K562 (cell line): ENCODE results near the gene TMPRSS7. TPM values are rescaled to one million over a fixed set of nuclear protein-coding genes. Genes with fewer than 3 reads are reported as not detected.

ENCODE experiments used
- ATAC-seq: fragments of 200-7000 bp; cut with Tn5 transposase; 3 replicates; pipeline ENCODE4 v1.9.1; 2020; ENCODE audit warnings: moderate library complexity
- BruUV-seq: library from RNA; stranded (reverse); fragments of 400-500 nt; replicated peaks from 2 replicates; lab custom pipeline; 2021; lab: Mats Ljungman, UMichigan
- CTCF ChIA-PET: fragments of 300-600 bp; formaldehyde crosslinking; extraction: SDS; loops from one replicate; lab custom pipeline; 2021; ENCODE audit warnings: low intra/inter-chr PET ratio; lab: Yijun Ruan, JAX
- POLR2A ChIA-PET: fragments of 300-600, 350-650 bp; sonication (Branson Sonifier 250); formaldehyde crosslinking; extraction: SDS; loops from one replicate; lab custom pipeline; 2021; ENCODE audit warnings: antibody characterized with exemption, inconsistent platforms; lab: Yijun Ruan, JAX
- DNase-seq, 4 experiments: peaks; one replicate each; pipeline versions ENCODE4 v3.0.0 to v3.0.0-alpha.2; 2011 to 2018; ENCODE audit warnings: low spot score in 3 of 4, mixed read lengths in 3 of 4; ENCODE audit errors: extremely low read depth in 1 of 4
- FAIRE-seq: peaks from 2 replicates; lab custom pipeline; 2011; peaks lifted over from hg19 to GRCh38; lab: Jason Lieb, UNC
- H2AFZ ChIP-seq: 2 replicates; pipeline ENCODE4 v1.6.0; 2011; ENCODE audit warnings: low read depth, low read length, control low read depth, inconsistent platforms
- H3K27ac ChIP-seq: fragments of 200-600 bp; 3 replicates; pipeline ENCODE4 v1.8.0; 2011; ENCODE audit warnings: low read depth, mild to moderate bottlenecking, control low read depth, inconsistent platforms, low read length, moderate library complexity, mixed read lengths; ENCODE audit errors: extremely low read depth
- H3K27me3 ChIP-seq, 2 experiments: fragments of 300-600 bp in 1 of 2; 2 replicates in 1 of 2; 3 replicates in 1 of 2; pipeline versions ENCODE4 v1.6.0 to v1.8.0; 2011; ENCODE audit warnings: inconsistent platforms in 2 of 2, low read length in 2 of 2, mild to moderate bottlenecking in 1 of 2, mixed read lengths in 1 of 2, moderate library complexity in 1 of 2; ENCODE audit not compliant: control insufficient read depth in 2 of 2, insufficient read depth in 2 of 2
- H3K36me3 ChIP-seq: fragments of 300-600 bp; 3 replicates; pipeline ENCODE4 v1.8.0; 2011; ENCODE audit warnings: mild to moderate bottlenecking, low read length, inconsistent platforms; ENCODE audit not compliant: control insufficient read depth, insufficient read depth
- H3K4me1 ChIP-seq, 2 experiments: fragments of 200-600 bp in 1 of 2; replicated peaks in 1 of 2; 2 replicates in 1 of 2; 3 replicates in 1 of 2; pipeline versions ENCODE4 v1.5.1 to v1.8.0; 2011; ENCODE audit warnings: inconsistent platforms in 2 of 2, low read length in 2 of 2, mild to moderate bottlenecking in 1 of 2, mixed read lengths in 1 of 2, moderate library complexity in 1 of 2; ENCODE audit not compliant: control insufficient read depth in 2 of 2, insufficient read depth in 2 of 2
- H3K4me2 ChIP-seq: 2 replicates; pipeline ENCODE4 v1.6.1; 2011; ENCODE audit warnings: low read length, control low read depth, inconsistent platforms, mixed read lengths; ENCODE audit not compliant: insufficient read depth
- H3K4me3 ChIP-seq: fragments of 200-600 bp; sonication (generic), shearing (Covaris generic); 2 replicates; pipeline ENCODE4 v1.5.1; 2016; ENCODE audit warnings: control low read depth, inconsistent platforms
- H3K79me2 ChIP-seq: fragments of 200-600 bp; 3 replicates; pipeline ENCODE4 v1.8.0; 2011; ENCODE audit warnings: low read length, inconsistent platforms; ENCODE audit not compliant: control insufficient read depth, insufficient read depth
- H3K9ac ChIP-seq, 2 experiments: 2 replicates each; pipeline versions ENCODE4 v1.6.0 to v1.6.1; 2011; ENCODE audit warnings: low read depth in 2 of 2, low read length in 2 of 2, control low read depth in 1 of 2, inconsistent platforms in 1 of 2, mild to moderate bottlenecking in 1 of 2, mixed read lengths in 1 of 2; ENCODE audit not compliant: insufficient read depth in 1 of 2
- H3K9me1 ChIP-seq: one replicate; pipeline ENCODE4 v1.6.0; 2011; ENCODE audit warnings: inconsistent platforms, mild to moderate bottlenecking, low read length, moderate library complexity; ENCODE audit not compliant: control insufficient read depth, insufficient read depth
- H3K9me3 ChIP-seq: replicated peaks from 2 replicates; pipeline ENCODE4 v1.5.1; 2011; ENCODE audit warnings: low read depth, low read length, inconsistent platforms; ENCODE audit not compliant: control insufficient read depth, insufficient read depth
- H4K20me1 ChIP-seq: replicated peaks from 2 replicates; pipeline ENCODE4 v1.6.1; 2011; ENCODE audit warnings: low read length, inconsistent platforms, mixed read lengths; ENCODE audit not compliant: control insufficient read depth, insufficient read depth
- CHD2 ChIP-seq: IDR thresholded peaks from 2 replicates; pipeline ENCODE4 v1.6.1; 2011; ENCODE audit warnings: low read depth, low read length
- CXXC5 ChIP-seq: fragments of 250-450 bp; sonication (Bioruptor Pico); IDR thresholded peaks from 2 replicates; pipeline ENCODE4 v1.8.0; 2022; ENCODE audit warnings: inconsistent platforms, mild to moderate bottlenecking, moderate library complexity
- KLF13 ChIP-seq: fragments of 450-650 bp; IDR thresholded peaks from 2 replicates; pipeline ENCODE4 v1.6.1; 2016; ENCODE audit warnings: missing genetic modification characterization, low read depth, mild to moderate bottlenecking, missing compliant biosample characterization, moderate library complexity, borderline replicate concordance
- POLR2AphosphoS2 ChIP-seq: IDR thresholded peaks from 2 replicates; pipeline ENCODE4 v1.6.1; 2012; ENCODE audit warnings: low read length, improper control_type of control experiment
- RBM17 ChIP-seq: fragments of 200-400 bp; formaldehyde crosslinking; IDR thresholded peaks from 2 replicates; pipeline ENCODE4 v1.6.1; 2017; ENCODE audit warnings: low read depth, mild to moderate bottlenecking, low read length, borderline replicate concordance
- RHOXF2B ChIP-seq: fragments of 250-450 bp; sonication (Bioruptor Pico); conservative IDR thresholded peaks from 2 replicates; pipeline ENCODE4 v1.5.1; 2021
- SAP30 ChIP-seq: fragments of 200-600 bp; sonication (generic); IDR thresholded peaks from 2 replicates; pipeline ENCODE4 v1.6.1; 2012; ENCODE audit warnings: borderline replicate concordance, low read depth, mild to moderate bottlenecking, moderate library complexity, low read length, control low read depth, inconsistent platforms; ENCODE audit not compliant: insufficient read depth, poor library complexity, severe bottlenecking
- SLC30A9 ChIP-seq: fragments of 250-450 bp; sonication (Bioruptor Pico); IDR thresholded peaks from 2 replicates; pipeline ENCODE4 v1.8.0; 2022; ENCODE audit warnings: mild to moderate bottlenecking, moderate library complexity
- ZNF76 ChIP-seq: fragments of 250-450 bp; sonication (Bioruptor Pico); IDR thresholded peaks from 2 replicates; pipeline ENCODE4 v1.4.0; 2020; ENCODE audit warnings: mild to moderate bottlenecking, moderate library complexity, borderline replicate concordance
- WGBS: fragments of 100-300 bp; shearing (Covaris generic); methylation state at CpG from one replicate; pipeline ENCODE4 v1.1.6; 2016; ENCODE audit warnings: low coverage, mixed read lengths; ENCODE audit not compliant: insufficient coverage; ENCODE audit errors: missing lambda C conversion rate; 5-methylcytosine and 5-hydroxymethylcytosine counted together
- in situ Hi-C: fragments of 300-500 bp; cut with MboI; formaldehyde crosslinking; loops from 4 replicates; pipeline ENCODE4 v1.15.0; 2018; ENCODE audit warnings: inconsistent platforms, mixed read lengths
- intact Hi-C: fragments of 100-400 bp; cut with micrococcal nuclease; formaldehyde crosslinking; loops from 2 replicates; pipeline ENCODE4 v1.14.2; 2022
- polyA plus RNA-seq, 8 experiments: library from polyadenylated mRNA; depleted of rRNA in 4 of 8; stranded (reverse) in 5 of 8; unstranded in 3 of 8; fragments of >200 nt; fragmentation: Nextera tagmentation in 2 of 8; fragmentation: Illumina TruSeq in 1 of 8; extraction: Ambion mirVana in 2 of 8; extraction: Trizol in 1 of 8; gene quantifications; 2 replicates each; pipeline versions ENCODE4 v1.2.1 to v1.2.3, GENCODE V29; 2011 to 2014; ENCODE audit warnings: inconsistent platforms in 1 of 8, missing spikeins in 1 of 8
- total RNA-seq, 7 experiments: library from RNA; depleted of rRNA in 6 of 7; stranded (reverse); fragments of >200 nt in 6 of 7; fragmentation: Illumina TruSeq in 2 of 7; extraction: Trizol in 2 of 7; gene quantifications; 2 replicates each; pipeline versions ENCODE4 v1.2.1 to v1.2.3, GENCODE V29; 2011 to 2021; ENCODE audit warnings: low replicate concordance in 1 of 7
- TF ChIP-seq, protein P1 (sequence below), 2 experiments: IDR thresholded peaks; 2 replicates each; pipeline ENCODE4 v1.6.1; 2012; ENCODE audit warnings: improper control_type of control experiment in 2 of 2, low read depth in 2 of 2, low read length in 2 of 2, borderline replicate concordance in 1 of 2
- TF ChIP-seq, protein P2 (sequence below): fragments of 200-800 bp; sonication (Bioruptor generic); IDR thresholded peaks from 2 replicates; pipeline ENCODE4 v1.6.1; 2016; ENCODE audit warnings: missing genetic modification characterization, missing compliant biosample characterization
- TF ChIP-seq, protein P3 (sequence below): sonication (generic); formaldehyde crosslinking; IDR thresholded peaks from 2 replicates; pipeline ENCODE4 v1.8.0; 2022; ENCODE audit warnings: missing genetic modification reagents, mild to moderate bottlenecking, moderate library complexity, borderline replicate concordance

TMPRSS7 gene
- total and polyA plus RNA-seq, 9 of the 15 experiments (the other 6 are each of a cell fraction or from before 2014, with no cell fraction given) = not detected

DNA sequence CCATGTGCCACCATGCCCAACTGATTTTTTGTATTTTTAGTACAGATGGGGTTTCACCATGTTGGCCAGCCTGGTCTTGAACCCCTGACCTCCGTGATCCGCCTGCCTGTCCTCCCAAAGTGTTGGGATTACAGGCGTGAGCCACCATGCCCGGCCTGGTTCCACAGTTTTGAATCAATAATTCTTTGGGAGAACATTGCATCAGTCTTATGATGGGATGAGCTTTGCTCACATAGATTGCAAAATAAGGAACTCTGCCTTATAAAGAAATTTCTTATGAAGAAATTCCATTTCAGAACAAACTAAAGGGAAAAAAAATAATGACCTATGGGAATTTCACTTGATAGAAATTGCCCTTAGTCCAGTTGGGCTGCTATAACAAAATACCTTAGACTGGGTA, 15.8 kb upstream of the TMPRSS7 start (continued):
- TF ChIP-seq, protein P1, sequence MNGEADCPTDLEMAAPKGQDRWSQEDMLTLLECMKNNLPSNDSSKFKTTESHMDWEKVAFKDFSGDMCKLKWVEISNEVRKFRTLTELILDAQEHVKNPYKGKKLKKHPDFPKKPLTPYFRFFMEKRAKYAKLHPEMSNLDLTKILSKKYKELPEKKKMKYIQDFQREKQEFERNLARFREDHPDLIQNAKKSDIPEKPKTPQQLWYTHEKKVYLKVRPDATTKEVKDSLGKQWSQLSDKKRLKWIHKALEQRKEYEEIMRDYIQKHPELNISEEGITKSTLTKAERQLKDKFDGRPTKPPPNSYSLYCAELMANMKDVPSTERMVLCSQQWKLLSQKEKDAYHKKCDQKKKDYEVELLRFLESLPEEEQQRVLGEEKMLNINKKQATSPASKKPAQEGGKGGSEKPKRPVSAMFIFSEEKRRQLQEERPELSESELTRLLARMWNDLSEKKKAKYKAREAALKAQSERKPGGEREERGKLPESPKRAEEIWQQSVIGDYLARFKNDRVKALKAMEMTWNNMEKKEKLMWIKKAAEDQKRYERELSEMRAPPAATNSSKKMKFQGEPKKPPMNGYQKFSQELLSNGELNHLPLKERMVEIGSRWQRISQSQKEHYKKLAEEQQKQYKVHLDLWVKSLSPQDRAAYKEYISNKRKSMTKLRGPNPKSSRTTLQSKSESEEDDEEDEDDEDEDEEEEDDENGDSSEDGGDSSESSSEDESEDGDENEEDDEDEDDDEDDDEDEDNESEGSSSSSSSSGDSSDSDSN (IDR thresholded peaks at IDR 0.05; ENCODE audit: borderline replicate concordance in 1 of 2, low read depth in 2 of 2, low read length in 2 of 2) = no peak
- TF ChIP-seq ZNF76 (CRISPR knock-in tag) = no peak
- no peak for TF ChIP-seq SLC30A9 (CRISPR knock-in tag)

DNA sequence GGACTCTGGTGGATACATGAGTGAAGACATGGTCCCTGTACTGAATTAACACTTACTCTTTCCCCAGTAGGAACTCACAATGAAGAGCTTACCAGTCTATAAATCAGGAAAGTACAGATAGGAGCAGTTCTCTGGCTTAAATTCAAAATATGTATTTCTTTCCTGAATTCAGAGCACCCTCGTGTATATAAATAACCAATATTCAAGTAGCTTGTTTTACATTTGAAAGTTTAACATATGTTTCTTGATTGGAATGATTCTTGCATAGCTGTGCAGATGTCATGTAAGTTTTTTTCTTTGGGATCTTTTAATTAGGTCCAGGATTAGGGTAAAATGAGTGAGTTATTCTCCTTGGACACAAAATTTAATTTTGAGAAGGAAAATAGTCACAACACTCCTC, 14.8 kb upstream of the TMPRSS7 start:
- ChIA-PET CTCF (no interaction called here), POLR2A (no interaction called here)
- ATAC-seq (no peak), DNase-seq (no peak), FAIRE-seq (no peak)
- Histone ChIP-seq H3K27ac (no peak overlapping the region), H3K4me2 (no peak overlapping the region), H3K9me3 (no peaks in the 10 kb centered on the region), H3K36me3 (no peaks in the 10 kb centered on the region), H3K9ac (no peak overlapping the region), H2AFZ (no peak overlapping the region), H4K20me1 (no peaks in the 10 kb centered on the region), H3K4me1 (no peaks in the 10 kb centered on the region), H3K79me2 (no peaks in the 10 kb centered on the region), H3K27me3 (no peaks in the 10 kb centered on the region; a peak in 1 of 5 replicates), H3K4me3 (no peak overlapping the region), H3K9me1 (no peaks in the 10 kb centered on the region)
- intact Hi-C loops (loop anchor here (10.0 kb wide), 1 partner anchor 125 kb away; no protein-coding TSS in a partner anchor), in situ Hi-C loops (no loop called here)
- WGBS = 0% methylated on average over 1 of the region's 1 CpG
- no TSS peak for BruUV-seq
- TF ChIP-seq CXXC5 (CRISPR knock-in tag) (no peak), CHD2 (no peak), RHOXF2B (CRISPR knock-in tag) (no peak), KLF13 (no peak), RBM17 (no peak), SAP30 (no peak), POLR2AphosphoS2 (no peak)
- TF ChIP-seq, protein P2, sequence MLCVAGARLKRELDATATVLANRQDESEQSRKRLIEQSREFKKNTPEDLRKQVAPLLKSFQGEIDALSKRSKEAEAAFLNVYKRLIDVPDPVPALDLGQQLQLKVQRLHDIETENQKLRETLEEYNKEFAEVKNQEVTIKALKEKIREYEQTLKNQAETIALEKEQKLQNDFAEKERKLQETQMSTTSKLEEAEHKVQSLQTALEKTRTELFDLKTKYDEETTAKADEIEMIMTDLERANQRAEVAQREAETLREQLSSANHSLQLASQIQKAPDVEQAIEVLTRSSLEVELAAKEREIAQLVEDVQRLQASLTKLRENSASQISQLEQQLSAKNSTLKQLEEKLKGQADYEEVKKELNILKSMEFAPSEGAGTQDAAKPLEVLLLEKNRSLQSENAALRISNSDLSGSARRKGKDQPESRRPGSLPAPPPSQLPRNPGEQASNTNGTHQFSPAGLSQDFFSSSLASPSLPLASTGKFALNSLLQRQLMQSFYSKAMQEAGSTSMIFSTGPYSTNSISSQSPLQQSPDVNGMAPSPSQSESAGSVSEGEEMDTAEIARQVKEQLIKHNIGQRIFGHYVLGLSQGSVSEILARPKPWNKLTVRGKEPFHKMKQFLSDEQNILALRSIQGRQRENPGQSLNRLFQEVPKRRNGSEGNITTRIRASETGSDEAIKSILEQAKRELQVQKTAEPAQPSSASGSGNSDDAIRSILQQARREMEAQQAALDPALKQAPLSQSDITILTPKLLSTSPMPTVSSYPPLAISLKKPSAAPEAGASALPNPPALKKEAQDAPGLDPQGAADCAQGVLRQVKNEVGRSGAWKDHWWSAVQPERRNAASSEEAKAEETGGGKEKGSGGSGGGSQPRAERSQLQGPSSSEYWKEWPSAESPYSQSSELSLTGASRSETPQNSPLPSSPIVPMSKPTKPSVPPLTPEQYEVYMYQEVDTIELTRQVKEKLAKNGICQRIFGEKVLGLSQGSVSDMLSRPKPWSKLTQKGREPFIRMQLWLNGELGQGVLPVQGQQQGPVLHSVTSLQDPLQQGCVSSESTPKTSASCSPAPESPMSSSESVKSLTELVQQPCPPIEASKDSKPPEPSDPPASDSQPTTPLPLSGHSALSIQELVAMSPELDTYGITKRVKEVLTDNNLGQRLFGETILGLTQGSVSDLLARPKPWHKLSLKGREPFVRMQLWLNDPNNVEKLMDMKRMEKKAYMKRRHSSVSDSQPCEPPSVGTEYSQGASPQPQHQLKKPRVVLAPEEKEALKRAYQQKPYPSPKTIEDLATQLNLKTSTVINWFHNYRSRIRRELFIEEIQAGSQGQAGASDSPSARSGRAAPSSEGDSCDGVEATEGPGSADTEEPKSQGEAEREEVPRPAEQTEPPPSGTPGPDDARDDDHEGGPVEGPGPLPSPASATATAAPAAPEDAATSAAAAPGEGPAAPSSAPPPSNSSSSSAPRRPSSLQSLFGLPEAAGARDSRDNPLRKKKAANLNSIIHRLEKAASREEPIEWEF (CRISPR knock-in tag) = no peak
- TF ChIP-seq, protein P3, sequence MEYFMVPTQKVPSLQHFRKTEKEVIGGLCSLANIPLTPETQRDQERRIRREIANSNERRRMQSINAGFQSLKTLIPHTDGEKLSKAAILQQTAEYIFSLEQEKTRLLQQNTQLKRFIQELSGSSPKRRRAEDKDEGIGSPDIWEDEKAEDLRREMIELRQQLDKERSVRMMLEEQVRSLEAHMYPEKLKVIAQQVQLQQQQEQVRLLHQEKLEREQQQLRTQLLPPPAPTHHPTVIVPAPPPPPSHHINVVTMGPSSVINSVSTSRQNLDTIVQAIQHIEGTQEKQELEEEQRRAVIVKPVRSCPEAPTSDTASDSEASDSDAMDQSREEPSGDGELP (CRISPR knock-in tag) = no peak
